ENCODE measurements around the gene ADAMTSL3.

The ADAMTSL3 gene

DNA sequence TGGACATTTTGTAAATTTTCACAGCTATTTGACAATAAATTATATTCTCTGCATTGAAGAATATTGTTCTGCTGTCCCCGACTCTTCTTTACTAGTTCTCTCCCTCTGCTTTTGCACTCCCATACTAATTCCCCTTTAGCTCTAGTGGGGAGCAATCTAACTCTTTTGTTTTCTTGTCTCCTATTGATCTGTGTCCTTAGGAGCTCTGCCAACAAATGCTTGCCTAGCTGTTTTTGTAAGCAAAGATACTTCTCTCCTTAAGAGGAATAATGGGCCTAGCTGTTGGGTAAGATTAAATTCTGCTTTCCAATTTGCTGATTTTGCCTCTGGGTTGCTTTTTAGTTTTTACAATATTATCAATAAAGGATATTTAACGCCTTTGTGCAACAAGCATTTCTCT lies 17.7 kb downstream of the ADAMTSL3 start:
- TF ChIP-seq, protein P1, sequence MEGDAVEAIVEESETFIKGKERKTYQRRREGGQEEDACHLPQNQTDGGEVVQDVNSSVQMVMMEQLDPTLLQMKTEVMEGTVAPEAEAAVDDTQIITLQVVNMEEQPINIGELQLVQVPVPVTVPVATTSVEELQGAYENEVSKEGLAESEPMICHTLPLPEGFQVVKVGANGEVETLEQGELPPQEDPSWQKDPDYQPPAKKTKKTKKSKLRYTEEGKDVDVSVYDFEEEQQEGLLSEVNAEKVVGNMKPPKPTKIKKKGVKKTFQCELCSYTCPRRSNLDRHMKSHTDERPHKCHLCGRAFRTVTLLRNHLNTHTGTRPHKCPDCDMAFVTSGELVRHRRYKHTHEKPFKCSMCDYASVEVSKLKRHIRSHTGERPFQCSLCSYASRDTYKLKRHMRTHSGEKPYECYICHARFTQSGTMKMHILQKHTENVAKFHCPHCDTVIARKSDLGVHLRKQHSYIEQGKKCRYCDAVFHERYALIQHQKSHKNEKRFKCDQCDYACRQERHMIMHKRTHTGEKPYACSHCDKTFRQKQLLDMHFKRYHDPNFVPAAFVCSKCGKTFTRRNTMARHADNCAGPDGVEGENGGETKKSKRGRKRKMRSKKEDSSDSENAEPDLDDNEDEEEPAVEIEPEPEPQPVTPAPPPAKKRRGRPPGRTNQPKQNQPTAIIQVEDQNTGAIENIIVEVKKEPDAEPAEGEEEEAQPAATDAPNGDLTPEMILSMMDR (IDR thresholded peaks at IDR 0.05; ENCODE audit: insufficient read depth, low read length, poor library complexity, severe bottlenecking): no peak
- no peaks in the 10 kb centered on the region for H3K27me3 ChIP-seq (replicated peaks; ENCODE audit: control insufficient read depth, insufficient read depth, low read length)

DNA sequence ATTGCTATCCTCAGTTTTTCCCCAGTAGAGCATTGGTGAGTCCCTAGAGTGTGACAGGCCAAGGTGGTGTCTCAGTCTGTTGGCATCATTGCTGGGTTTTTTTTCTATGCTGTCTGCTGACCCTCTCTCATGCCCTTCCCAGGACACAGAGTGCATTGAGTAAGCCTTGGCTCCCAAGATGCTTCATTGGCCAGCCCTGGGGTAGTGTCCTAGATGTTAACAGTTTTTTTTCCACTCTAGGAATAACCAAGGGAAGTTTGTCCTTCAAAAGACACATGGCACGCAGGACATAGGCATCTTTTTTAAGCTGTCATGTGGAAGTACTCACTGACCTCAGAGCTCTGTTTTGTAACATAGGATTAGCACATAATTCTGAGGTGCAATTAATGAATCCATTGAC lies 19.5 kb downstream of the ADAMTSL3 start:
- TF ChIP-seq, protein P1 (IDR thresholded peaks at IDR 0.05; ENCODE audit: insufficient read depth, low read length, poor library complexity, severe bottlenecking): no peak
- DNase-seq (ENCODE audit: extremely low read depth, insufficient read length): no peak
- no peak overlapping the region for H3K4me3 ChIP-seq (replicated peaks; ENCODE audit: low read depth, low read length)
- no peaks in the 10 kb centered on the region for H3K36me3 ChIP-seq (ENCODE audit: control insufficient read depth, insufficient read depth, low read length)
- no peaks in the 10 kb centered on the region for H3K27me3 ChIP-seq (replicated peaks; ENCODE audit: control insufficient read depth, insufficient read depth, low read length)

More for the DNA sequence above, 17.7 kb downstream of the ADAMTSL3 start:
- no peak for DNase-seq (ENCODE audit: extremely low read depth, insufficient read length)
- no peaks in the 10 kb centered on the region for H3K36me3 ChIP-seq (ENCODE audit: control insufficient read depth, insufficient read depth, low read length)
- H3K4me3 ChIP-seq (replicated peaks; ENCODE audit: low read depth, low read length): no peak overlapping the region

DNA sequence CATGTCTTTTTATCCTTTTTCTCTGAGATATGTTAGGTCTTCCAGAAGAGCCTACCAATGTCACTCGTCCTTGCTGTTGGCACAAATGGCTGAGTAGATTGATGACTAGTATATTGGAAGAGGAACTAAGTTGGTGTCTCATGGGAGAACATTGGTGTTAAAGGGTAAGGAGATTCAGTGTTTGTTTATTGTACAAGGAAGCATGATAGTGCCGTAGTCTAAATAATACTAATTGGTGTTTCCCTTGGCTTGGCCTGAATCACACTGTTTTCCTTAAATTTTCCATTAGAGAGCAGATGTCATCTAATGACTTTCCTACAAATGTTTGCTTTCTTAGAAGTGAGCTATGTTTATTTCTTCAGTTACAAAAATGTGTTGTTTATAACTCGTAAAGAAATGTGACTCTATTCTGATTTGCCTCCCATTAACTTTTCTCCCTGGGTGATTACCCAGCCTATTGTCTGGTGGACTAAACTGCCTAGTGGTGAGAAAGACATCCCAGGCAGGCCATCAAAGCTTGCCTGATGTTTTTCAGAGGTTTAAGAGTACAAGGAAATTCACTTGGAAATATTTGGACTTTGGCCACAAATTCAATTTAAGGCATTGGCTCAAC lies 28.7 kb downstream of the ADAMTSL3 start:
- TF ChIP-seq, protein P1 (IDR thresholded peaks at IDR 0.05; ENCODE audit: insufficient read depth, low read length, poor library complexity, severe bottlenecking): no peak
- DNase-seq (ENCODE audit: extremely low read depth, insufficient read length): no peak
- Histone ChIP-seq H3K27me3 (replicated peaks; ENCODE audit: control insufficient read depth, insufficient read depth, low read length) (no peaks in the 10 kb centered on the region; the same call in 1 of the 2 replicates), H3K4me3 (replicated peaks; ENCODE audit: low read depth, low read length) (no peak overlapping the region), H3K36me3 (ENCODE audit: control insufficient read depth, insufficient read depth, low read length) (no peaks in the 10 kb centered on the region)

DNA sequence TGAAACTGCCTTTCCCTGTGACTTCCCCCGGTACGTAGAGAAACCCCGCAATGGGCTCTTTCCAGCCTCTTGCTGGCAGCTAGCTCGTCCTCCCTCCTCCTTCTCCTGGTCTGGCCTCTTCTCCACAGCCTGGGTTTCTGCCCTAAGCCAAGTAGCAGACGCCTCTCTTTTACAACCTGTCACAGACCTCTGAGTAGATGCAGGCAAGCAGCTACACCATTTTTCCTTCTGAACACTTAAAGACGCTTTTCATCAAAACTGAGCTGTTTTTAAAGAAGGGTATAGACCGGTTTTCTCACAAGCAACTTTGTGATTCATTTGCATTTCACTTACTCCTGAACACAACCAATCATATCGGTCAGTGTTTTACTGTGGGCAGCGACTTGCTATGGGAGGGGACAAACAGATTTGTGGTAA lies 32.0 kb downstream of the ADAMTSL3 start:
- H3K27me3 ChIP-seq (replicated peaks; ENCODE audit: control insufficient read depth, insufficient read depth, low read length): no peaks in the 10 kb centered on the region; the same call in 1 of the 2 replicates
- TF ChIP-seq, protein P1 (IDR thresholded peaks at IDR 0.05; ENCODE audit: insufficient read depth, low read length, poor library complexity, severe bottlenecking): no peak

DNA sequence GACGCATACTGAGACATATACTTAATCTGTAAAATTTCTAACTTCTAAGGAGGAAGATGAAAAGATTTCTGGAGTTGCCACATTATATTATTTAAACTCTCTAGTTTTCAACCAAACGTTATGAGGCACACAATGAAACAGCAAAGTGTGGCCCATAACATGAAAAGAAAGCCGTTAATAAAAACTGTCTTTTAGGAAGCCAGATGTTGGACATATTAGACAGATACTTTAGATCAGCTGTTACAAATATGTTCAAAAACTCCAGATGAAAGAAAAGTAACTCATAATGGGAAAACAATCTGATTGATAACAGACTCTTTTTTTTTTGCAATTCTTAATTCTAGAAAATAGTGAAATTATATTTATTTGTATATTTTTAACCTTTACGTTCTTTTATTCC lies 34.3 kb downstream of the ADAMTSL3 start:
- no peaks in the 10 kb centered on the region for H3K36me3 ChIP-seq (ENCODE audit: control insufficient read depth, insufficient read depth, low read length)
- DNase-seq (ENCODE audit: extremely low read depth, insufficient read length): no peak
- H3K27me3 ChIP-seq (replicated peaks; ENCODE audit: control insufficient read depth, insufficient read depth, low read length): no peaks in the 10 kb centered on the region; the same call in 1 of the 2 replicates
- H3K4me3 ChIP-seq (replicated peaks; ENCODE audit: low read depth, low read length): no peak overlapping the region
- TF ChIP-seq, protein P1 (IDR thresholded peaks at IDR 0.05; ENCODE audit: insufficient read depth, low read length, poor library complexity, severe bottlenecking): no peak

More for the DNA sequence above, 32.0 kb downstream of the ADAMTSL3 start:
- no peak overlapping the region for H3K4me3 ChIP-seq (replicated peaks; ENCODE audit: low read depth, low read length)
- no peaks in the 10 kb centered on the region for H3K36me3 ChIP-seq (ENCODE audit: control insufficient read depth, insufficient read depth, low read length)
- no peak for DNase-seq (ENCODE audit: extremely low read depth, insufficient read length)

All from GM06990 (cell line).